Mesendoderm (in vitro differentiated cells): ENCODE measurements around the gene NOX3.
"Not testable (repeated sequence)": the region's sequence is repeated elsewhere in the genome, so short reads cannot be mapped to it uniquely, and the experiment has no call there.

ENCODE experiments used
- DNase-seq: peaks from one replicate; pipeline ENCODE4 v3.0.0; 2013
- H2AK5ac ChIP-seq: 2 replicates; pipeline ENCODE4 v1.6.1; 2013; ENCODE audit warnings: low read length, inconsistent platforms
- H2BK120ac ChIP-seq: 2 replicates; pipeline ENCODE4 v1.6.1; 2013; ENCODE audit warnings: low read depth, mild to moderate bottlenecking, low read length, moderate library complexity, mixed read lengths
- H2BK15ac ChIP-seq: replicated peaks from 2 replicates; pipeline ENCODE4 v1.6.1; 2013; ENCODE audit warnings: low read depth, mild to moderate bottlenecking, moderate library complexity
- H2BK5ac ChIP-seq: 2 replicates; pipeline ENCODE4 v1.6.1; 2013; ENCODE audit warnings: low read length, inconsistent platforms
- H3K18ac ChIP-seq: 2 replicates; pipeline ENCODE4 v1.6.1; 2013; ENCODE audit warnings: mild to moderate bottlenecking, low read length, mixed read lengths
- H3K23ac ChIP-seq: one replicate; pipeline ENCODE4 v1.6.1; 2013; ENCODE audit warnings: low read length
- H3K27ac ChIP-seq: 2 replicates; pipeline ENCODE4 v1.5.1; 2013; ENCODE audit warnings: low read depth, mild to moderate bottlenecking, inconsistent platforms, low read length, moderate library complexity
- H3K27me3 ChIP-seq: 2 replicates; pipeline ENCODE4 v1.6.1; 2013; ENCODE audit warnings: low read length, control low read depth, mild to moderate bottlenecking, inconsistent platforms; ENCODE audit not compliant: insufficient read depth, poor library complexity
- H3K36me3 ChIP-seq: 2 replicates; pipeline ENCODE4 v1.6.1; 2013; ENCODE audit warnings: low read length, inconsistent platforms; ENCODE audit not compliant: control insufficient read depth, insufficient read depth
- H3K4ac ChIP-seq: one replicate; pipeline ENCODE4 v1.6.1; 2013; ENCODE audit warnings: low read depth, mild to moderate bottlenecking, low read length, moderate library complexity
- H3K4me1 ChIP-seq: 2 replicates; pipeline ENCODE4 v1.6.1; 2013; ENCODE audit warnings: low read depth, low read length, inconsistent platforms; ENCODE audit not compliant: control insufficient read depth
- H3K4me2 ChIP-seq: 2 replicates; pipeline ENCODE4 v1.6.1; 2013; ENCODE audit warnings: low read length
- H3K4me3 ChIP-seq: 2 replicates; pipeline ENCODE4 v1.5.1; 2013; ENCODE audit warnings: mild to moderate bottlenecking, low read length
- H3K56ac ChIP-seq: one replicate; pipeline ENCODE4 v1.6.1; 2013; ENCODE audit warnings: low read length
- H3K79me1 ChIP-seq: 2 replicates; pipeline ENCODE4 v1.6.1; 2013; ENCODE audit warnings: low read length, inconsistent platforms
- H3K79me2 ChIP-seq: 2 replicates; pipeline ENCODE4 v1.6.1; 2013; ENCODE audit warnings: mild to moderate bottlenecking, low read length; ENCODE audit not compliant: control insufficient read depth, insufficient read depth
- H3K9ac ChIP-seq: 2 replicates; pipeline ENCODE4 v1.6.1; 2013; ENCODE audit warnings: low read length, inconsistent platforms
- H4K5ac ChIP-seq: one replicate; pipeline ENCODE4 v1.6.1; 2013; ENCODE audit warnings: low read length
- H4K8ac ChIP-seq: one replicate; pipeline ENCODE4 v1.6.1; 2013; ENCODE audit warnings: low read depth, mild to moderate bottlenecking, control low read depth, low read length, moderate library complexity
- WGBS: extraction: QIAGEN DNeasy Blood & Tissue Kit; methylation state at CpG from one replicate; pipeline ENCODE4 v1.1.7; 2013; ENCODE audit warnings: low lambda C conversion rate, missing lambda C conversion rate; ENCODE audit not compliant: insufficient coverage; ENCODE audit errors: extremely low coverage; 5-methylcytosine and 5-hydroxymethylcytosine counted together

Gene NOX3

DNA sequence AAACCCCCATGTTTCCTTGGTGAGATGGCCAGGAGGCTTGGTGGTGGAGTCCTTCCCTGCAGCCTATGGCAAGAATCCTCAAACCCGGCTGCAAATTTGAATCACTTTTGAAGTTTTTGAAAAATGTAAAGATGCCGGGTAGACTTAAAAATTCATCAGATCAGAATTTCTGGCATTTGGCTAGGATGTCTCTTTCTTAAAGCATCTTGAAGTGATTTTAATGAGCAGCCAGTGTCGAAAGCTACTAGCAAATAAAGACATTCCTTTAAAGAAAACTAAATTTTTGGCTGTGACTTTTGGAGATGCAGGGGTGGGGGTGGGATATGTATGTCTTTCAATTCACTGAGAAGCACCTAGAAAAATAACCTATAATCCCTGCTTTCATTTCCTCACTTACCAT lies 25.6 kb upstream of the NOX3 start:
- Histone ChIP-seq H3K4me2 (no peak overlapping the region), H3K4me1 (no peaks in the 10 kb centered on the region), H3K18ac (no peak overlapping the region), H3K56ac (no peak overlapping the region), H3K27ac (no peak overlapping the region), H3K4me3 (no peak overlapping the region), H3K36me3 (no peaks in the 10 kb centered on the region), H2BK120ac (no peak overlapping the region), H2BK5ac (no peak overlapping the region), H3K79me2 (no peaks in the 10 kb centered on the region), H3K23ac (no peak overlapping the region), H3K27me3 (no peaks in the 10 kb centered on the region), H3K4ac (no peak overlapping the region), H3K79me1 (no peaks in the 10 kb centered on the region), H3K9ac (no peak overlapping the region), H2AK5ac (no peak overlapping the region), H2BK15ac (peak overlapping the region; percentile 19), H4K5ac (no peak overlapping the region), H4K8ac (no peak overlapping the region)
- WGBS: no CpG with 5 or more reads among the region's 3 CpGs
- DNase-seq: no peak

DNA sequence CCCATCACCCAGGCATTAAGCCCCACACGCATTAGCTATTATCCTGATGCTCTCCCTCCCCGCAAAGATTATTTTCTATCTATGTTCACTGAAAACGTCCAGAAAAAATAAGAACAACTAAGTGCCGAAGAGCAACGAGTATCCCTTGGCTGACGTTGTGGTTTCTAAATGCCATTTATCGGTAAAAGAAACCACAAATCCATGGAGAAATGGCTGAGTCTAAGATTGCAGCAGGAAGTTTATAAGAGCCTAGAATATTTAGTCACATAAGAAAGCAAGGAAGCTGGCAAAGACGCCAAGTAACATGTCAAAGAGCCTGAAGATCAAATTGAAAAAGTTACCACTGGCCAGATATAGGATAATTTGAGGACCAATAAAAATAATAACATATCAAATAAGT lies 18.1 kb upstream of the NOX3 start:
- Histone ChIP-seq H3K27me3 (no peaks in the 10 kb centered on the region), H3K79me1 (no peaks in the 10 kb centered on the region), H3K79me2 (no peaks in the 10 kb centered on the region), H3K56ac (no peak overlapping the region), H4K8ac (no peak overlapping the region), H4K5ac (no peak overlapping the region), H3K4me1 (no peaks in the 10 kb centered on the region), H3K27ac (no peak overlapping the region), H2BK5ac (no peak overlapping the region), H3K9ac (no peak overlapping the region), H3K18ac (no peak overlapping the region), H2BK120ac (no peak overlapping the region), H3K4ac (no peak overlapping the region), H3K36me3 (no peaks in the 10 kb centered on the region), H2BK15ac (no peak overlapping the region), H3K23ac (no peak overlapping the region), H3K4me2 (no peak overlapping the region), H3K4me3 (no peak overlapping the region), H2AK5ac (no peak overlapping the region)
- no peak for DNase-seq
- no CpG with 5 or more reads among the region's 8 CpGs for WGBS

DNA sequence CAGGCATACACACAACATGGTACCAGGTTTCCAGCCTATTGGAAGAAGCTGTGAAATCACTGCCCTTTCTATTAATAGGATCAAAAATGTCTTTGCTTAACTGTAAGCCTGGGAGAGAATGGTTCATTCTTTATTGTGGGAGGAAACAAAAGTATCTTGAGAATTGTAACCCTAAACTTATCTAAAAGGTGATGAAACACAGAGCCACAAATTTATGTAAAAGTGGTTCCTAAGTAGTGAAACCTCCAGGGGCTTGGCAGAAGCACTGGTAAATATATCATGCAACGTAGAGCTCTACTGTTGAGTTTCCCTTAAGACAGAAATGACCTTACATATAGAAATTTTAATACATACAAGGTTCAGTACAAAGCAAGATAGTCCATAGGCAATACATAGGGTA lies 17.2 kb upstream of the NOX3 start:
- Histone ChIP-seq H3K56ac (no peak overlapping the region), H3K27ac (no peak overlapping the region), H4K8ac (no peak overlapping the region), H3K18ac (no peak overlapping the region), H3K4ac (no peak overlapping the region), H3K4me3 (no peak overlapping the region), H4K5ac (no peak overlapping the region), H3K23ac (no peak overlapping the region), H3K79me1 (no peaks in the 10 kb centered on the region), H2BK120ac (no peak overlapping the region), H3K36me3 (no peaks in the 10 kb centered on the region), H3K9ac (no peak overlapping the region), H3K4me1 (no peaks in the 10 kb centered on the region), H3K4me2 (no peak overlapping the region), H2AK5ac (no peak overlapping the region), H3K27me3 (no peaks in the 10 kb centered on the region), H2BK5ac (no peak overlapping the region), H3K79me2 (no peaks in the 10 kb centered on the region), H2BK15ac (no peak overlapping the region)
- no peak for DNase-seq
- WGBS: no CpG with 5 or more reads among the region's 1 CpG

DNA sequence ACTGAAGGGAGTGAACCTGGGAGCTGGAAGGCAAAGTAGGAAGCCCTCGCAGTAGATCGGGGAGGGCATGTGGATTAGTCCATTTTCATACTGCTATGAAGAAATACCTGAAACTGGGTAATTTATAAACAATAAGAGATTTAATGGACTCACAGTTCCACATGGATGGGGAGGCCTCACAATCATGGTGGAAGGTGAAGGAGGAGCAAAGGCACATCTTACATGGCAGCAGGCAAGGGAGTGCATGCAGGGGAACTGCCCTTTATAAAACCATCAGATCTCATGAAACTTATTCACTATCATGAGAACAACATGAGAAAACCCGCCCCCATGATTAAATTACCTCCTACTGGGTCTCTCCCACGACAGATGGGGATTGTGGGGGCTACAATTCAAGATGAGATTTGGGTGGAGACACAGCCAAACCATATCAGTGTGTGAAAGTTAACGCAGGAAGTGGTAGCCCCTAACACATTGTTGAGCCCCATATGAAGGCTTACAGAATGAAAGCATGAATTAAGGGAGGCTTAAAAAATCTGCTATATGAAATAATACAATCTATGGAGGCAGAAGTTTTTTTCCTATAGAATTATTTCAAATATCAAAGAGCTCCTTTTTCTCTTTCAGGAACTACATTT lies 15.5 kb upstream of the NOX3 start:
- H3K79me1 ChIP-seq, H3K9ac ChIP-seq, H3K36me3 ChIP-seq, DNase-seq, H4K5ac ChIP-seq, H3K4me2 ChIP-seq, H3K56ac ChIP-seq, H2BK120ac ChIP-seq, H3K4ac ChIP-seq, H3K79me2 ChIP-seq, H3K18ac ChIP-seq, H2AK5ac ChIP-seq, H3K4me3 ChIP-seq, H4K8ac ChIP-seq, H3K4me1 ChIP-seq, H3K27me3 ChIP-seq, H3K23ac ChIP-seq, H2BK5ac ChIP-seq, H3K27ac ChIP-seq, H2BK15ac ChIP-seq: not testable (repeated sequence)
- WGBS: no CpG with 5 or more reads among the region's 5 CpGs

DNA sequence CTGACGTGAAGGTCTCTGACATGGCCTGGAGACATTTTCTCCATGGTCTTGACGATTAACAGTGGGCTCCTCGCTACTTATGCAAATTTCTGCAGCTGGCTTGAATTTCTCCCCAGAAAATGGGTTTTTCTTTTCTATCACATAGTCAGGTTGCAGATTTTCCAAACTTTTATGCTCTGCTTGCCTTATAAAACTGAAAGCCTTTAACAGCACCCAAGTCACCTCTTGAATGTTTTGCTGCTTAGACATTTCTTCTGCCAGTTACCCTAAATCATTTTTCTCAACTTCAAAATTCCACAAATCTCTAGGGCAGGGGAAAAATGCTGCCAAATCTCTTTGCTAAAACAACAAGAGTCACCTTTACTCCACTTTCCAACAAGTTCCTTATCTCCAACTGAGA lies 12.9 kb upstream of the NOX3 start:
- H4K8ac ChIP-seq, H3K9ac ChIP-seq, H3K79me1 ChIP-seq, H3K79me2 ChIP-seq, H2AK5ac ChIP-seq, H4K5ac ChIP-seq, DNase-seq, H3K4me1 ChIP-seq, H3K4ac ChIP-seq, H2BK120ac ChIP-seq, H3K23ac ChIP-seq, H3K18ac ChIP-seq, H3K56ac ChIP-seq, H2BK15ac ChIP-seq, H3K27me3 ChIP-seq, H3K27ac ChIP-seq, H3K4me2 ChIP-seq, H3K36me3 ChIP-seq, H2BK5ac ChIP-seq, H3K4me3 ChIP-seq: not testable (repeated sequence)
- no CpG with 5 or more reads among the region's 3 CpGs for WGBS

DNA sequence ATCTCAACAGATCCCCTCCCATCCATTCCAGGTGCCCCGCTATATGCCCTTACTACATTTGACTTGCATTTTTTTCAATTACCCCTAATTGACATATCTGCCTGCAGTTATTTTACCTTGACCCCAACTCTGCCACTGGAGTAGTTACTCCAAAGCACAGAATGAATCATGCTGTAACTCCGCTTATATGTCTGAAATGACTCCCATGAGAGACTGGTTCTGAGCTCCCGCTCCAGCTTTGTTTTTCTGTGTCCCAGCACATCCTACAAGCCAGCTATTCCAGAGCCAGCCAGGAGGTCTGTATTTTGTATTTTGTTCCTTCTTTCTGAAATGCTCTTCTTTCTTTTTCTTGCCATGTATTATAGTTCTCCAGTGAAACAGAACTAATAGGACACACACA lies 10.9 kb upstream of the NOX3 start:
- H3K9ac ChIP-seq: no peak overlapping the region
- H4K8ac ChIP-seq: no peak overlapping the region
- H3K56ac ChIP-seq: no peak overlapping the region
- H2BK5ac ChIP-seq: no peak overlapping the region
- H3K4me3 ChIP-seq: no peak overlapping the region
- H3K23ac ChIP-seq: no peak overlapping the region
- H4K5ac ChIP-seq: no peak overlapping the region
- H3K27me3 ChIP-seq: no peaks in the 10 kb centered on the region
- H3K4me2 ChIP-seq: no peak overlapping the region
- H2BK15ac ChIP-seq: no peak overlapping the region
- no peak overlapping the region for H3K4ac ChIP-seq
- DNase-seq: no peak
- H3K79me1 ChIP-seq: no peaks in the 10 kb centered on the region
- no peak overlapping the region for H2AK5ac ChIP-seq
- H3K4me1 ChIP-seq: no peaks in the 10 kb centered on the region
- no peaks in the 10 kb centered on the region for H3K79me2 ChIP-seq
- no peak overlapping the region for H3K18ac ChIP-seq
- H2BK120ac ChIP-seq: no peak overlapping the region
- no peaks in the 10 kb centered on the region for H3K36me3 ChIP-seq
- no peak overlapping the region for H3K27ac ChIP-seq
- WGBS: no CpG with 5 or more reads among the region's 3 CpGs
